ENCODE measurements around the gene PPP2R1B.
"Not testable (repeated sequence)": the region's sequence is repeated elsewhere in the genome, so short reads cannot be mapped to it uniquely, and the experiment has no call there.

The PPP2R1B gene

DNA sequence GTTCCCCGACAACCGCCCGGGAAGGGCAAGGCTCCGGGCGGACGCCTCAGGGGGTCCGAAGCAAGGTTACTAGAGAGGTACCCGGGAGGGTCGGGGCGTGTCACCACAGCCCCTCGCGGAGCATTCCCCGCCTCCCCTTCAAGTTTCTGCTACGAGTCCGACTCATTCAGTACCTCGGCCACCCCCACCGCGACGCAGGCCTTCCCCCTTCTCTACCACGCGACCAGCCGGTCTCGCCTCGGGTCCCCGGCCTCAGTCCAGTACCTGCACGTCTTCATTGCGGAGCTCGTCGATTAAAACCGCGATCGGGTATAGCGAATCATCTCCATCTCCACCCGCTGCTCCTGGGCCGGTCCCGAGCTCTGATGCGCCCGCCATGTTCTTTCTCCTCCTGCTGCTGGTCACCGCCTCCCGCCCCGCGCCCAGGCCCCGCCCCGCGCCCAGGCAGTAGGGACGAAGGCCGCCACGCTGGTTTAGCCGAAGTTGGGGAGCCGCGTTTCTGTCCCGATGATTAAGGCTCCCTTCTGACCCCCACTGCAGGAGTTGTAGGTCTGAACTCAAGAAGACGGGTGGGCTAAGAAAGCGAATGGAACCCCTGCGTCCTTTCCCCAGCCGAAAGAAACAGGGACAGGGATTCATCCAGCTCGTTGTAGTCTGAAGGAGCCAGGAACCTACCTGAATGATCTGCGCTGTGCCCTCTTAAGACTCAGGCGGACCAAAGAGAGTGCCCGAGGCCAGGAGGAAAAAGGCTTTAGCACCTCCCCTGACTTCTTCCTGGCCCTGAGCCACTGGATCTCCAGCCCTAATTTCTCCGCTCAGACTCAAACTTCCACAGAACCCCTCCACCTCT lies at the start of gene PPP2R1B:
TSS of gene PPP2R1B (minus strand) at position 406 of the 850 bp plus-strand sequence. CDS start at position 378, 28 bp downstream.
- DNase-seq, result peak; percentile 61 to 74

DNA sequence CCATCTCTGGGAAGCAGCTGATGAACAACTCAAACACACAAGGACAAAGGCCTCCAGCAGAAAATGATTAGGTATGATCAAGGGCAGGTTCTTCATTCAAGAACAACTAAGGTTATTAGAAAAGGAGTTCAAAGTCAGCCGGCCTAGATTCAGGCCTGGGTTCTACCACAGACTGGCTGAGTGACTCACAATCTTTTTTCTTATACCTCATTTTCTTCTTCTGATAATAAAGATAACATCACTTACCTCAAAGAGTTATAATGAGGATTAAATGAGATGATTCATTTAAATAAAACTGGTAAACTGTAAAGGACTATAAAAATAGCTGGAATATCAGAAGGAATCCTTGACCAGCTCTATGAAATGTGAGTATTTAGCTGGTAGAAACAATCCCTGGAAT lies 49.3 kb upstream of the PPP2R1B start:
- no peak for DNase-seq

DNA sequence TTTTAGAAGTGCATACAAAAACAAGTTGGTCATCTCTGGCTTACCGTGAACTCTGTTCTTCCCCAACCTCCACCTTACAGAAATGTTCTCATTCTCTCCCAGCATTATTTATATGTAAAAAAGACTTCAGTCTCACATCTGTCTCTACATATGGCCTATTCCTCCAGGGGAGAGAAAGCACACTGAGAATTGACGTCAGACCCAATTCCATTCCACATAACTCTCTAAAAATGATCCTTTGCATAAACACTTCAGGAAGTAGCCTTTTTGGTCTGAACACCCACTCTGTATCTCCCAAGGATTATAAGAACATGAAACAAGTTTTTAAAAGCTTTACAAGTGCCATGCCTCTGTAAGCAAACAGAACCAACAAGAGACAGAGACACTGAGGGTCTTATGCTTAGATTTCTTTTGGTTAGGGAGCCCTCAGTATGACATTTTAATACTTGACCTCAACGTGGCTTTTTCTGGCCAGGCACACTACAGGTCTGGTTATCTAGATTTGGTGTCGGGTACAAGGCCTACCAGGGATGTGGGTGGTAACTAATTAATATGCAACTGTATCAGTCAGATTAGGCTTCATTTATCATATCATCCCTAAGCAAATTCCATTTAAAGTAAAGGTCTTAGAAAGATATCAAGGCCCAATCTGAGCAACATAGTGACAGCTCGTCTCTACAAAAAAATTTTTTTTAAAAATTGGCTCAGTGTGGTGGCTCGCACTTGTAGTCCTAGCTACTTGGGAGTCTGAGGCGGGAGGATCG lies 48.5 kb upstream of the PPP2R1B start:
- no peak for DNase-seq

DNA sequence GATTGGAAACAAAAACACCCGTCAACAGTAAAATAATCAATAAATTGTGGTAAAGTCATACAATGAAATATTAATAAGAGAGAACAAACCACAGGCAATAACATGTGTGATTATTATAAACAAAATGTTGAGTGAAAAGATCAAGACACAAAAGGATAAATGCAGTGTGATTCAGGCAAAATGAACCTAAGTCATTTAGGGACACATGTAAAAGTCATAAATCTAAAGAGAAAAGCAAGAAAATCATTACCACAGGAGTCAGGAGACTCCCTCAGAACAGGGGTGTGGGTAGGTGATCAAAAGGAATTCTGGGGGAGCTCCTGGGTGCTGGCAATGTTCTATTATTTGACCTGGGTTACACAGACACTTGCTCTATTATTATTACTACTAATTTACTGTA lies 47.9 kb upstream of the PPP2R1B start:
- no peak for DNase-seq

DNA sequence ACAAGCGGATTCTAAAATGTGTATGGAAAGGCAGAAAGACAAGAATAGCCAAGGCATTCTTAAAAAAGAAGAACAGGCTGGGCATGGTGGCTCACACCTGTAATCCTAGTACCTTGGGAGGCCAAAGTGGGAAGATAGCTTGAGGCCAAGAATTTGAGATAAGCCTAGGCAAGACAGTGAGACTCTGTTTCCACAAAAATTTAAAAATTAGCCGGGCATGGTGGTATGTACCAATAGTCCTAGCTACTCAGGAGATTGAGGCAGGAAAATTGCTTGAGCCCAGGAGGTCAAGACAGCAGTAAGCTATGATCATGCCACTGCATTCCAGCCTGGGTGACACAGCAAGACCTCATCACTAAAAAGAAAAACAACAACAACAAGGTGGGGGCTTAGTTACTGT lies 46.0 kb upstream of the PPP2R1B start:
- no peak for DNase-seq

GRCh38 chr11:111811445-111811844 lies 45.3 kb upstream of the PPP2R1B start:
- DNase-seq, result no peak

DNA sequence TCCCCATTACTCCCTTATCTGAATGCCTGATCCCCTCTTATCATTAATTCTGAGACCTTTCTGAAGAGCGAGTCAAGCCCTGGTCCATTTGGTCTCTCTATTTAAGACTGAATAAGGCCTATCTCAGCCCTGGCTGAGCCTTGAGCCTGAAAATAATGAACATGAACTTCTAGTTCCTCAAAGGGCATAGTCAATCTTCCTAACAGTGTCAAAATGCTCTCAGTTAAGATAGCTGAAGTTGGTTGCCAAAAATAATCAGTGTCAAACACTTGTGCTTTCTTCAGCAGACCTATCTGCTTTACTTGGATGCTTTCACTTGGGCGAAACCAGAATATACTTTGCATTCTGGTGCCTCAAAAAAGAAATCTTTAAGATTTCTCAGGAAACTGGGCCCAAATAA lies 42.6 kb upstream of the PPP2R1B start:
- no peak for DNase-seq

DNA sequence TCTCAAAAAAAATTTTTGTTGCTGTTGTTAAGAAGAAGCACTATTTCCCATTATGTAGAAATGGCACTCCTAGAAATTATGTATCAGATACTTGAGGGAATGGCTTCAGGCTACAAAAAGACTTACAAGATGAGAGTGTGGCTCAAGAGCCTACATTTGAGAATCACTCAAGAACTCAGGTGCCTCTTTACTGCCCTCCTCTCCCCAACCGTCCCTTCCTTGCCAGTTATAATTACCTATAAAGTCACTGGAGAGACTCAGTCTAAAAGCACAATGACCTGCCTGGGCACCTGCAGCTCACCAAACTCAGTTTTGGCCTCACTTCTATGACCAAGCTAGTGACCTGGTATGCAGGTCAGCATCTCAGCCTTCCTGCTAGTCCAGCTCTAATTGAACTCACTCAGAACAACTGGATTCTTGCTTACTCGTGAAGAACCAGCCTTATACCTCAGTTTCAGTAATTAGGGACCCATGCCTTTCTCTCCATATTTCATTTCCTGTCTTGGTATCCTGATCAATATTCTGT lies 41.9 kb upstream of the PPP2R1B start:
- no peak for DNase-seq

- no peak for DNase-seq
Measured at GRCh38 chr11:111807076-111807475, 40.9 kb upstream of the PPP2R1B start.

- DNase-seq, result no peak
Measured at GRCh38 chr11:111801135-111801534, 34.9 kb upstream of the PPP2R1B start.

- DNase-seq, result no peak
Measured at GRCh38 chr11:111798279-111798678, 32.1 kb upstream of the PPP2R1B start.

DNA sequence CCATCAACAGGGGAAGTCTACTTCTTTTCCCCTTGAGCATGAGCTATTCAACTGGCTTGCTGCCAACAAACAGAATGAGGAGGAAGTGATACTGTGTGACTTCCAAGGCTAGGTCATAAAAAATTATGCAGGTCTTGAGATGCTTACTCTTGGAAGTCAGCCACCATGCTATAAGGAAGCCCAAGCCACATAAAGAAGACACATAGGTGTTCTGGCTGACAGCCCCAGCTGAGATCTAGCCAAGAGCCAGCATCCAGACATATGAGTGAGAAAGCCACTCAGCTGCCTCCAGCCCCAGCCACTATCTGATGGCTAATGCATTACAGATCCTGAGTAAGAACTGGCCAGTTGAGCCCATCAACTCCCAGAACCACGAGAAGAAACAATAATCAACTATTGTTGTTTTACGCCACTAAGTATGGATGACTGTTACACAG lies 31.0 kb upstream of the PPP2R1B start:
- peak in 1 of 2 donors; percentile 53 for DNase-seq

- peak in 1 of 2 donors; percentile 31 for DNase-seq
Measured at GRCh38 chr11:111796696-111797095, 30.5 kb upstream of the PPP2R1B start.

GRCh38 chr11:111795334-111795985 lies 29.3 kb upstream of the PPP2R1B start:
- no peak for DNase-seq

GRCh38 chr11:111793863-111794262 lies 27.7 kb upstream of the PPP2R1B start:
- DNase-seq, result no peak

GRCh38 chr11:111792955-111793500 lies 26.8 kb upstream of the PPP2R1B start:
- DNase-seq, result no peak

GRCh38 chr11:111792314-111792713 lies 26.1 kb upstream of the PPP2R1B start:
- no peak for DNase-seq

DNA sequence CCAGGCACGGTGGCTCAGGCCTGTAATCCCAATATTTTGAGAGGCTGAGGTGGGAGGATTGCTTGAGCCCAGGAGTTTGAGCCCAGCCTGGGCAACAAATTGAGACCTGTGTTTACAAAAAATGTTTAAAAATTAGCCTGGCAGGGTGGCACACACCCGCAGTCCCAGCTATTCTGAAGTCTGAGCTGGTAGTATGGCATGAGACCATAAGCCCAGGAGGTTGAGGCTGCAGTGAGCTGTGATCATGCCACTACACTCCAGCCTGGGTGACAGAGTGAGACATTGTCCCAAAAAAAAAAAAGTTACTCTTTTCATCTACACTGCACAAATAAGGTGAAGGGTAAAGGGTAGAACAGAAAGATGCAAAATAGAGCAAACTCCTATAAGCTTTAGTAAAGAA lies 22.3 kb upstream of the PPP2R1B start:
- no peak for DNase-seq

GRCh38 chr11:111788051-111788450 lies 21.9 kb upstream of the PPP2R1B start:
- DNase-seq, result no peak

GRCh38 chr11:111785886-111786412 lies 19.8 kb upstream of the PPP2R1B start:
- DNase-seq, result no peak

DNA sequence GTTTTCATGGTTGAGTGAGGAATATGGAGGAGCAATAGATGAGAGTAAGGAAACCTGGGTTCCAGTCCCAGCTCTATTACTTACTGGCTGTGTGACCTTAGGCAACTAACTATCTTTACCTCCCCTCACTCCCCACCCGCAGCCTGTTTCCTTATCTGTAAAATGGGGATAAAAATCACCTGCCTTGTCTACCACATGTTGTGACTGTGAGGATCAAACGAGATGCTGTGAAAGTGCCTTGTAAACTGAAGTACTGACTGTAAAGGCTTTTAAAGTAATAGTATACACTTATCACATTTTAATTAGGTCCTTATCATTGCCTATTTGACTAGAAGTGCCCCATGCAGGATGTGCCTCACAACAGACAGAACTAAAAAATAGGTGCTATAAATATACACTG lies 18.9 kb upstream of the PPP2R1B start:
- DNase-seq, result no peak

- not testable (repeated sequence) for DNase-seq
Measured at GRCh38 chr11:111784311-111784710, 18.1 kb upstream of the PPP2R1B start.
